T-cell (primary cell): ENCODE results near the gene NSUN7. TPM values are rescaled to one million over a fixed set of nuclear protein-coding genes. Genes with fewer than 3 reads are reported as not detected.

Experiments used
- total RNA-seq, 35 experiments: library from RNA in 6 of 35; stranded (reverse) in 6 of 35; fragments of 120-200 nt in 1 of 35; gene quantifications; one replicate each; pipeline versions ENCODE4 v1.2.1 to v1.2.4 and lab custom pipeline; 2013 to 2026

Gene NSUN7
- total RNA-seq, 5 donors from 2014 or later (not counting 1 experiment from before 2014, with no cell fraction given), result 0.28 to 1.0 (median 0.54) TPM

Other genes with a start within 250 kb of the NSUN7 start
- gene RBM47, start 120.1 kb upstream of the NSUN7 start, total RNA-seq, result 1 to 10 TPM in 1 of 5 donors, under 1 TPM in 4; 0.19 to 1.3 (median 0.79) TPM